Measurements from ENCODE around the gene ANKS1A.

GRCh38 chr6:35048031-35048613, 159.1 kb downstream of the ANKS1A start:
- TF ChIP-seq, protein P1, sequence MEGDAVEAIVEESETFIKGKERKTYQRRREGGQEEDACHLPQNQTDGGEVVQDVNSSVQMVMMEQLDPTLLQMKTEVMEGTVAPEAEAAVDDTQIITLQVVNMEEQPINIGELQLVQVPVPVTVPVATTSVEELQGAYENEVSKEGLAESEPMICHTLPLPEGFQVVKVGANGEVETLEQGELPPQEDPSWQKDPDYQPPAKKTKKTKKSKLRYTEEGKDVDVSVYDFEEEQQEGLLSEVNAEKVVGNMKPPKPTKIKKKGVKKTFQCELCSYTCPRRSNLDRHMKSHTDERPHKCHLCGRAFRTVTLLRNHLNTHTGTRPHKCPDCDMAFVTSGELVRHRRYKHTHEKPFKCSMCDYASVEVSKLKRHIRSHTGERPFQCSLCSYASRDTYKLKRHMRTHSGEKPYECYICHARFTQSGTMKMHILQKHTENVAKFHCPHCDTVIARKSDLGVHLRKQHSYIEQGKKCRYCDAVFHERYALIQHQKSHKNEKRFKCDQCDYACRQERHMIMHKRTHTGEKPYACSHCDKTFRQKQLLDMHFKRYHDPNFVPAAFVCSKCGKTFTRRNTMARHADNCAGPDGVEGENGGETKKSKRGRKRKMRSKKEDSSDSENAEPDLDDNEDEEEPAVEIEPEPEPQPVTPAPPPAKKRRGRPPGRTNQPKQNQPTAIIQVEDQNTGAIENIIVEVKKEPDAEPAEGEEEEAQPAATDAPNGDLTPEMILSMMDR (IDR thresholded peaks at IDR 0.05), result no peak
- TF ChIP-seq POLR2A (IDR thresholded peaks at IDR 0.05), result no peak
